ENCODE measurements around the gene VGLL1. TPM values are rescaled to one million over a fixed set of nuclear protein-coding genes. Genes with fewer than 3 reads are reported as not detected.

VGLL1 gene
- total and polyA plus RNA-seq, 8 donors: 2.2 to 10.5 (median 8.3) TPM; not detected in 1

GRCh38 chrX:136519069-136519468 is 12.9 kb upstream of the VGLL1 start:
- intact Hi-C loops (cut with DNase I): no loop called here
- H3K4me3 ChIP-seq: no peak overlapping the region

GRCh38 chrX:136523770-136524169 is 8.2 kb upstream of the VGLL1 start:
- Histone ChIP-seq H3K4me3 (no peak overlapping the region), H3K36me3 (no peaks in the 10 kb centered on the region), H3K27ac (no peak overlapping the region), H3K4me1 (no peaks in the 10 kb centered on the region), H3K27me3 (no peaks in the 10 kb centered on the region), H3K9me3 (no peaks in the 10 kb centered on the region)
- TF ChIP-seq CTCF (IDR thresholded peaks at IDR 0.05): no peak
- intact Hi-C loops (cut with DNase I): no loop called here
- DNase-seq (no peak), ATAC-seq (no peak)

More at GRCh38 chrX:136519069-136519468, 12.9 kb upstream of the VGLL1 start:
- TF ChIP-seq CTCF (IDR thresholded peaks at IDR 0.05): no peak
- no peak for DNase-seq
- Histone ChIP-seq H3K36me3 (no peaks in the 10 kb centered on the region), H3K27me3 (no peaks in the 10 kb centered on the region), H3K9me3 (no peaks in the 10 kb centered on the region), H3K27ac (no peak overlapping the region), H3K4me1 (no peaks in the 10 kb centered on the region)
- ATAC-seq: no peak

- intact Hi-C loops (cut with DNase I): no loop called here
- ATAC-seq (peak; percentile 95), DNase-seq (peak in 3 of 4 donors; percentile 59 to 83 (median 68))
- Histone ChIP-seq H3K9me3 (no peaks in the 10 kb centered on the region), H3K27me3 (no peaks in the 10 kb centered on the region), H3K27ac (peak overlapping the region in 1 of 2 donors; percentile 22), H3K36me3 (no peaks in the 10 kb centered on the region), H3K4me1 (no peaks in the 10 kb centered on the region), H3K4me3 (no peak overlapping the region)
- no peak for TF ChIP-seq CTCF (IDR thresholded peaks at IDR 0.05)
These were observed 6.0 kb upstream of the VGLL1 start for GRCh38 chrX:136525738-136526606.

GRCh38 chrX:136528645-136529315 is 3.2 kb upstream of the VGLL1 start:
- intact Hi-C loops (cut with DNase I): no loop called here
- TF ChIP-seq CTCF (IDR thresholded peaks at IDR 0.05): no peak
- Histone ChIP-seq H3K4me1 (no peaks in the 10 kb centered on the region), H3K27me3 (no peaks in the 10 kb centered on the region), H3K36me3 (no peaks in the 10 kb centered on the region), H3K27ac (no peak overlapping the region), H3K9me3 (no peaks in the 10 kb centered on the region), H3K4me3 (no peak overlapping the region)
- no peak for DNase-seq
- ATAC-seq: peak; percentile 15

GRCh38 chrX:136529795-136530194 is 2.2 kb upstream of the VGLL1 start:
- DNase-seq: no peak
- no peaks in the 10 kb centered on the region for H3K4me1 ChIP-seq
- H3K4me3 ChIP-seq: no peak overlapping the region
- no peaks in the 10 kb centered on the region for H3K27me3 ChIP-seq
- no peaks in the 10 kb centered on the region for H3K36me3 ChIP-seq
- no peak for TF ChIP-seq CTCF (IDR thresholded peaks at IDR 0.05)
- H3K9me3 ChIP-seq: no peaks in the 10 kb centered on the region
- intact Hi-C loops (cut with DNase I): no loop called here
- no peak for ATAC-seq
- no peak overlapping the region for H3K27ac ChIP-seq

All from left lung (tissue), 10 donors.